Hepatocyte (in vitro differentiated cells): ENCODE data around the gene SLC29A3.

Experiments used
- CTCF ChIP-seq: fragments of 200-600 bp; sonication (generic); IDR thresholded peaks from 2 replicates; pipeline ENCODE4 v1.5.1; 2016; ENCODE audit warnings: antibody characterized with exemption, mild to moderate bottlenecking; ENCODE audit not compliant: poor library complexity
- EZH2 ChIP-seq: fragments of 200-600 bp; sonication (generic); IDR thresholded peaks from 2 replicates; pipeline ENCODE4 v1.6.1; 2016; ENCODE audit warnings: antibody characterized with exemption, mild to moderate bottlenecking, borderline replicate concordance

GRCh38 chr10:71342573-71343391 is 23.7 kb downstream of the SLC29A3 start:
- no peak for TF ChIP-seq CTCF
- TF ChIP-seq EZH2: no peak
